SH-SY5Y (cell line): ENCODE data around the gene SERPINF2.

Experiments used
- GATA2 ChIP-seq: IDR thresholded peaks from 2 replicates; pipeline ENCODE4 v1.6.1; 2011; ENCODE audit warnings: mild to moderate bottlenecking, low read depth, low read length
- GATA3 ChIP-seq: IDR thresholded peaks from 2 replicates; pipeline ENCODE4 v1.6.1; 2011; ENCODE audit warnings: low read depth, mild to moderate bottlenecking, low read length, moderate library complexity

The SERPINF2 gene

DNA sequence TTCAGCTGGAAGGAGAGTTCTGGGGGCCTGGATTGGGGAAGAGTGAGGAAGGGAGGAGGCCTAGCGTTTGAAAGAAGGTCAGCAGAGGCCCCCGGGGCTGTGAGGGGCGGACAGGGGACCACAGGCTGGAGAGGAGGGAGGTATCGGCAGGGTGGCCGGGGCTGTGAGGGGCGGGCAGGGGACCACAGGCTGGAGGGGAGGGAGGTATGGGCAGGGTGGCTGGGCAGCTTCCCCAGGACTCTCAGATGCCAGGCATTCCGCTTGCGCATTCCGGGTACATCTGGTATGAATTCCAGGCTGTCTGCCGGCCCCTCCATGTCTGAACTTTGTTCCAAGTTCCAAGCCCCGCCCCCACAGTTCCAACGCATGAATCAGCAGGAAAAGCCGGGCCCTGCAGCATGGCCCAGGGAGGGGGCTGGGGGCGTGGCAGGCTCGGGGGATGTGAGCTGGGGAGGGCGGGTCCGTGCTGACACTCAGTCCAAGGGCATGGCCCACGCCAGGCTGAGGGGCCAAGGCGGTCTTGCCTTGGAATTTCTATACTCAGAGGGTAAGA, 28.2 kb upstream of the SERPINF2 start:
- TF ChIP-seq GATA2 (no peak), GATA3 (no peak)

DNA sequence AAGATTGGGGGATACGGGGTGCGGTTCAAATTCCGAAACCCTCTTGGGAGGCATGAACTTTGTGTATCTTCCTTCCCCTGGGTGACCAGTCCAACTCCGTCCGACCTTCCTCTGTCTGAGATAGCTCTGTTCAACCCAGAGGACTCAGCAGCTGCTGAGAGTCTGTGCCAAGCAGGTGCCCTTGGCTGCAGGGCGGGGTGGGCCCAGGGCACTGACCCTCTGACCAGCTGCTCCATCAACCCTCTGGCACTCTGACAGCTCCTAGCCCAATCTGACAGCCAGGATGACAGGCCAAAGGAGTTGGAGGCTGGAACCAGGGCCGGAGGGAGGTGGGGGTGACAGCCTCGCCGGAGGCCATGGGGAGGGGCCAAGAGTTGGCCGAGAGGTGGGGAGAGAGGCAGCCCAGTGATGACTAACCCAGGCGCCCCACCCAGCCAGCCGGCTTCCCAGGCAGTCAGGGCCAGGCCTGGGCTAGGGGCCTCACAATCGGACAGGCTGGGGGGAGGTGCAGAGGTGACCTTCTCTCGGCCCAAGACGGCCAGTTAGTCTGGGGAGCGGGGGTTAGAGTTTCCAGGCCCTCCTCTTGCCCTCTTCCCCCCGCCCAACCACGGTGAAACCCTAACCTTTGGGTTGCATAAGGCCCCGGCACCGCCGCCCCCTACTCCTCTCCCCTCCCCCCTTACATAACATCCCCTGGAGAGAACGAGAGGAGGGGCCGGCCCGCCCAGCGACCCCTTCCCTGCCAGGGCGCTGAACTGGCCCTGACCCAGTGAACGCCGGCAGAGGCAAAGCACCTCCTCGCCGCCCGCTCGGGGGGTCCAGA, 27.5 kb upstream of the SERPINF2 start:
- TF ChIP-seq GATA2 (no peak), GATA3 (no peak)

DNA sequence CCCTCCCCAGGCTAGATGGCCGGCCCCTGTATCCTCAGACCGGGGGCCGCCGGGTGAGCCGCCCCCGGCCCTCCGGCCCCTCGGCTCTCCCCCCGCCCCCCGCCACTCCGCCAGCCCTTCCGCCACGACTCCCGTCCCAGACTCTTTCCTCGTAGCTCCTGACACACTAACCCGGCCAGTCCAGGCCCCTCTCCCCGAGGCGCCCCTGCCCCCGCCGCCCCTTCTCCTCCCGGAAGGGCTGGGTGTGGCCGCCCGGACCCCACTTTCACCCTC, 26.9 kb upstream of the SERPINF2 start:
- no peak for TF ChIP-seq GATA3
- TF ChIP-seq GATA2, result no peak

DNA sequence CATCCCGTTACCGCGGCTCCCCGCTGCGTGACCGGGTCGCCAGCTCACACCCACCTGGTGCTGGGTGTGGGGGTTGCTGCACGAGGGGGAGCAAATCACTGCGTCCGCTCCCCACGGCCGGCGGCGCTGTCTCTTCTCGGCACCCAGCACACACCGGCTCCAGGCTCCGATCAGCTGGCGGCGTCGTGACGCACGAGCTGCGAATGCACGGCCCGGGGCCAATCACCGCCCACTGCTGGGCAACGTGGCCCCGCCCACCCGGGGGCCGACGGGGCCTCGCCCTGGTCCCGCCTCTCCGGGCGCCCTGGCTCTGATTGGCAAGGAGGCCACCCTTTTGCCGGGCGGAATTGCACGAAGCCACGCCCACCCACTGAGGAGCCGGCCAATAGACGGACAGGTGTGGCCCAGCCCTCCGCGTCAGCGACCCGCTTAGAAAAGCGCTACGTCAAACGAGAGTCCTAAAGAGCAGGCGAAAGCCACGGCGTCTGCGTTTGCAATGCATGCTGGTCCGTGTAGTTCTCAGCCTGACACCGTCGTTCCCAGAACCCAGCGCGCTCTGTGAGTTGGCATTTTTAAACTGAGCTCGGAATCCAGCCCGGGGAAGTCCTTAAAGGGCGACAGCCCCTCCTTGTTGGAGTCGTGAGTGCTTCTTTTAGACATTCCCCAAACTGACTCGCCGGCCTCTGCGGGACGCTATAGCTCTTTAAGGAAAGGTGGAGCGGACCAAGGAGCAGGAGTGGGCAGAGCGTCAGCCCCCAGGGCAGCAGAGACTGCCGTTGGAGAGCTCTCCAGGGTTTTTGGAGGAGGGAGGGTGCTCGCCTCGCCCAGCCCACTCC, 26.4 kb upstream of the SERPINF2 start:
- TF ChIP-seq GATA2 (no peak), GATA3 (no peak)

DNA sequence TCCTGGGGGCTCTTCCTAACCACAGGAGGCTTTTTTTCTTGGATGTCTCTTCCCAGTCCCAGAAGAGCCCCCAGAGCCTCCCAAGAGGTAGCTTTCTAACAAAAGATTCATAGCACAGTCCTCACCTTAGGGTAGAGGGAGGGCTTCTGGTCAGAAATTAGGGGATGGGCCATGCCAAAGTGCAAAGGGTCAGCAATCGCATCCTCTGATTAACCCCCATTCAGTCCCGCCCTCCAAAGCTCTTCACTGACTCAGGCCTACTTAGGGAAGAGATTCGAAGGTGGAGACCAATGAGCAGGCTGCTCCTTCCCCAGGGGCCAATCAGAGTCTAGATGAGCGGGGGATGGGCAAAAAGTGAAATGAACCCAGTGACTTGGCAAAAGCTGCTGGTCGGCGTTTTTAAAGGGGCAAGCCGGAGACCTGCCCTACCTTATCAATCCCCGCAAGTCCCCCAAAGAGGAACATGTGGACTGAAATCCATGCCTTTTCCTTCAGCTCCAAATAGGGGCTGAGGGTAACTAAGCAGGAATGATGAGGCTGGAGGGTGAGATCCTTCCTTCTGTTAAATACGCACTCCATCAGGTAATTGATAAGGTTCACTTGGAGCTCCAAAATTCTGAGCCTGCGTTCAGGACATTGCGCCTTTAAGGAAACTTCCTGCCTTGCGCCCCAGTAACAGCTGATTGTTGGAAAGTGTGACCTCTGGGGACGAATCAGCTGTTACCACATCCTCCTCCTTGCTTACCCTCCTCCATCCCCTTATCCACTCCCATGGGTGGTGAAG, 25.6 kb upstream of the SERPINF2 start:
- no peak for TF ChIP-seq GATA2
- TF ChIP-seq GATA3, result no peak

DNA sequence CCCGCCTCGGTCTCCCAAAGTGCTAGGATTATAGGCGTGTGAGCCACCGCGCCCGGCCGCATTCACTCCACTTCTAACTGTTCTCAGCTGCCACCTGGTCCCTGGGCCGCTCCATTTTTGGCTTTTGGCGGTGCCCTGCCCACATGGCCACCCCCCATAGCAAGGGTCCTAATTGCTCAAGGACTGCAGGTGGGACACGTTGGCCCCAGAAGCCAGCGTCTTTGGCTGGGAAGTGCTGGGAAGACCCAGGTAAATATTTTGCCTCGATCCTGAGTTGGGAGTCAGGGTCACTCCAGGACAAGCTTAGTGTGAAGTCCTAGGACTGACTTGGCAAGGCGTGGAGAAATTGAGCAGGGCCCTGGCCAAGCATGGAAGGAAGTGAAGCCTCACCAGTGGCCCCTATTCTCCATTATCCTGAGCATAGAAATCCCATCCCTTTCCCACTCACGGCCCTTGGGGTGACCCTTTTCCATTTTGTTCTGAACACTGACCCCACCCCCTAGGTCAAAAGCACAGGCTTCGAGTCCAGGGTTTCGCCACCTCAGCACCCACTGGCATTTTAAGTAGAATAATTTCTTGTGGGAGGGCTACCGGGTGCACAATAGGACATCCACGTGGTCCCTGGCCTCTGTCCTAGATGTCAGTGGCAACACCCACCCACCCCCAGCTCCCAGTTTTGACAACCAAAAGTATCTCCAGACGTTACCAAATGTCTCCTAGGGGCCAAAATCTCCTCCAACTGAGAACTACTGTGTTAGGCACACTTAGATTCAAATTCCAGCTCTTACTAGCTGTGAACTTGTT, 24.1 kb upstream of the SERPINF2 start:
- TF ChIP-seq GATA2 (no peak), GATA3 (no peak)

DNA sequence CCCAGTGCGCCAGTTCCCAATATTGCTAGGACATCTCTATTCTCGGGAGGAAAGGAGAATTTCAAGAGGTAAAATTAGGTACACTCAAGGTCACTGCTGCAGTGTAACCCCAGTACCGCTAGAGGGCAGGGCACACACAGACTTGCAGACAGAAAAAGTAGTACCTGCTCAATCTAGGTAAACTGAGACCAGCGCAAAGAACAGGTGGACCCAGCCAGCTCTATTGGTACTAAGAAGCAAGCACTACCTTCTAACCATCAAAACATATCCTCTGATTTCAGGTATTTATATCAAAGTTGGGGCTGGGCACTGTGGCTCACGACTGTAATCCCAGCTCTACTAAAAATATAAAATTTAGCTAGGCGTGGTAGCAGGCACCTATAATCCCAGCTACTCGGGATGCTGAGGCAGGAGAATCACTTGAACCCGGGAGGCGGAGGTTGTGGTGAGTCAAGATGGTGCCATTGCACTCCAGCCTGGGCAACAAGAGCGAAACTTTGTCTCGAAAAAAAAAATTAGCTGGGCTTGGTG, 21.8 kb upstream of the SERPINF2 start:
- TF ChIP-seq GATA3 (no peak), GATA2 (no peak)

DNA sequence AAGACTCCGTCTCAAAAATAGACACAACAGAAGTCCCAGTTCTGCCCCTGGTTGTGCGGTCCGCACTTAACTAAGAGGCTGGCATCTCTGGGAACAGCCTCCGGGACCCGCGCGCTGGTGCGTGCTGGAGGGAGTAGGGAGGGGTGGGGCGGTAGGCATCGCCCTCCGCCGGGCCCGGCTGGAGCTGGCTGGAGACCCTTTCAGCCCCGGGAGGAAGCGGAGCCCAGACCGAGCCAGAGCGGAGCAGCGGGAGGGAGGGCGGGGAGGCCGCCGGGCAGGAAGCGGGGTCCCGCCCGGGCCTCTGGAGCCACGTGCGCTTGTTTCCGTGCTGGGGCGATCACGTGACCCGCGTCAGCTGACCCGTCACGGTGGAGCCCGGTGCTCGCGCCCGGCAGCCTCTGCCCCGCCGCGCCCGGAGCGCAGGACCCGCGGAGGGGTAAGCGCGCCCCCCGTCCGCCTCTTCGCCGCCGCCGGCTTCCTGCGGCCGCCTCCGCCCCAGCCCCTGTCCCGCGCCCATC, 18.3 kb upstream of the SERPINF2 start, which contains the start of gene WDR81:
TSS of gene WDR81 (plus strand) at position 354 of the 518 bp plus-strand sequence. CDS start 256 bp downstream, outside the sequence.
- TF ChIP-seq GATA3 (no peak), GATA2 (no peak)

DNA sequence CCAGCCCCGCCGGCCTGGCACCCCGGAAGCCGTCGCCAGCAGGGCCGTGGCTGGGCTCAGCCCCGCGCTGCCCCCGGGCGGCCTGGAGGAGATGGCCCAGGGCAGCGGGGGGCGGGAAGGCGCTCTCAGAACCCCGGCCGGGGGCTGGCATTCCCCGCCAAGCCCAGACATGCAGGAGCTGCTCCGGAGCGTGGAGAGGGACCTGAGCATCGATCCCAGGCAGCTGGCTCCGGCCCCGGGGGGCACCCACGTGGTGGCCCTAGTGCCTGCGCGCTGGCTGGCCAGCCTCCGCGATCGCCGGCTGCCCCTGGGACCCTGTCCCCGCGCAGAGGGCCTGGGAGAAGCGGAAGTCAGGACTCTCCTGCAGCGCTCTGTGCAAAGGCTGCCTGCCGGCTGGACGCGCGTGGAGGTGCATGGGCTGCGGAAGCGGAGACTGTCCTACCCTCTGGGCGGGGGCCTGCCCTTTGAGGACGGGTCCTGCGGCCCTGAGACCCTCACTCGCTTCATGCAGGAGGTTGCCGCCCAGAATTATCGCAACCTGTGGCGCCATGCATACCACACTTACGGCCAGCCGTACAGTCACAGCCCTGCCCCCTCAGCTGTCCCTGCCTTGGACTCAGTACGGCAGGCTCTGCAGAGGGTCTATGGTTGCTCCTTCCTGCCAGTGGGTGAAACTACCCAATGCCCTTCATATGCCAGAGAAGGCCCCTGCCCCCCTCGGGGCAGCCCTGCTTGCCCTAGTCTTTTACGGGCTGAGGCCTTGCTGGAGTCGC, 17.6 kb upstream of the SERPINF2 start:
- TF ChIP-seq GATA2 (no peak), GATA3 (no peak)

DNA sequence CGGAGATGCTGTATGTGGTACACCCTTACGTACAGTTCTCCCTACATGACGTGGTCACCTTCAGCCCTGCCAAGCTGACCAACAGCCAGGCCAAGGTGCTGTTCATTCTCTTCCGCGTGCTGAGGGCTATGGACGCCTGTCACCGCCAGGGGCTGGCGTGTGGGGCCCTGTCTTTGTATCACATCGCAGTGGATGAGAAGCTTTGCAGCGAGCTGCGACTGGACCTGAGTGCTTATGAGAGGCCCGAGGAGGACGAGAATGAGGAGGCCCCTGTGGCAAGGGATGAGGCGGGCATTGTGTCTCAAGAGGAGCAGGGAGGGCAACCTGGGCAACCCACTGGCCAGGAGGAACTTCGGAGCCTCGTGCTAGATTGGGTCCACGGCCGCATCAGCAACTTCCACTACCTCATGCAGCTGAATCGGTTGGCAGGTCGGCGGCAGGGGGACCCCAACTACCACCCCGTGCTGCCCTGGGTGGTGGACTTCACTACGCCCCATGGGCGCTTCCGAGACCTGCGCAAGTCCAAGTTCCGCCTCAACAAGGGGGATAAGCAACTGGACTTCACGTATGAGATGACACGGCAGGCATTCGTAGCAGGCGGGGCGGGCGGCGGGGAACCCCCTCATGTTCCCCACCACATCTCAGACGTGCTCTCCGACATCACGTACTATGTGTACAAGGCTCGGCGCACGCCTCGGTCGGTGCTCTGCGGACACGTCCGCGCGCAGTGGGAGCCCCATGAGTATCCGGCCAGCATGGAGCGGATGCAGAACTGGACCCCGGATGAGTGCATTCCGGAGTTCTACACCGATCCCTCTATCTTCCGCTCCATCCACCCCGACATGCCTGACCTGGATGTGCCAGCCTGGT, 16.8 kb upstream of the SERPINF2 start:
- TF ChIP-seq GATA2 (no peak), GATA3 (no peak)

DNA sequence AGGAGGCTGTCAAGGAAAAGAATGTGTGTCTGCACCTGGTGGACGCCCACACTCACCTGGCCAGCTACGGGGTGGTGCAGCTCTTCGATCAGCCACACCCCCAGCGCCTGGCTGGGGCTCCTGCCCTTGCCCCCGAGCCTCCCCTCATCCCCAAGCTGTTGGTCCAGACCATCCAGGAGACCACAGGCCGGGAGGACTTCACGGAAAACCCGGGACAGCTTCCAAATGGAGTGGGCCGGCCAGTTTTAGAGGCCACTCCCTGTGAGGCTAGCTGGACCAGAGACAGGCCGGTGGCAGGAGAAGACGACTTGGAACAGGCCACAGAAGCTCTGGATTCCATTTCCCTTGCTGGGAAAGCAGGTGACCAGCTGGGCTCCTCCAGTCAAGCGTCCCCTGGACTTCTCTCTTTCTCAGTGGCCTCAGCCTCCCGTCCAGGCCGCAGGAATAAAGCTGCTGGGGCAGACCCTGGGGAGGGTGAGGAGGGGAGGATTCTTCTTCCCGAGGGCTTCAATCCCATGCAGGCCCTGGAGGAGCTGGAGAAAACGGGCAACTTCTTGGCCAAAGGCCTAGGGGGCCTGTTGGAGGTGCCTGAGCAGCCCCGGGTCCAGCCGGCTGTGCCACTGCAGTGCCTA, 15.9 kb upstream of the SERPINF2 start:
- TF ChIP-seq GATA2, result no peak
- TF ChIP-seq GATA3, result no peak
